Endothelial cell of umbilical vein (primary cell): Measurements from ENCODE around the gene BIRC3. TPM values are rescaled to one million over a fixed set of nuclear protein-coding genes. Genes with fewer than 3 reads are reported as not detected.

Source experiments
- BruUV-seq: library from RNA; stranded (reverse); fragments of 400-500 nt; replicated peaks from 2 replicates; lab custom pipeline; 2021; lab: Mats Ljungman, UMichigan
- CTCF ChIA-PET: fragments of 300-600, 350-600 bp; sonication (Branson Sonifier 250); formaldehyde crosslinking; loops from one replicate; lab custom pipeline; 2021; ENCODE audit warnings: antibody characterized with exemption, inconsistent platforms; lab: Charles Lee
- POLR2A ChIA-PET: fragments of 300-600, 350-600 bp; sonication (Branson Sonifier 250); formaldehyde crosslinking; loops from one replicate; lab custom pipeline; 2021; ENCODE audit warnings: antibody characterized with exemption, inconsistent platforms; lab: Charles Lee
- DNase-seq: peaks from one replicate; pipeline ENCODE4 v3.0.0-alpha.2; 2011; ENCODE audit warnings: low read depth, low spot score
- FAIRE-seq: peaks from 2 replicates; lab custom pipeline; 2011; peaks lifted over from hg19 to GRCh38; lab: Jason Lieb, UNC
- H2AFZ ChIP-seq: 2 replicates; pipeline ENCODE4 v1.6.0; 2012; ENCODE audit warnings: low read depth, low read length, control low read depth, inconsistent platforms
- H3K27ac ChIP-seq: 2 replicates; pipeline ENCODE4 v1.5.1; 2011; ENCODE audit warnings: low read depth, mild to moderate bottlenecking, control low read depth, low read length, moderate library complexity; ENCODE audit not compliant: insufficient read depth
- H3K27me3 ChIP-seq, 2 experiments: 2 replicates each; pipeline versions ENCODE4 v1.6.0 to v1.6.1; 2011; ENCODE audit warnings: low read length in 2 of 2, mixed read lengths in 1 of 2; ENCODE audit not compliant: control insufficient read depth in 2 of 2, insufficient read depth in 2 of 2
- H3K36me3 ChIP-seq, 2 experiments: 2 replicates in 1 of 2; 3 replicates in 1 of 2; pipeline ENCODE4 v1.5.1; 2011; ENCODE audit warnings: low read length in 2 of 2, mild to moderate bottlenecking in 1 of 2, moderate library complexity in 1 of 2; ENCODE audit not compliant: control insufficient read depth in 2 of 2, insufficient read depth in 2 of 2; ENCODE audit errors: extremely low read depth in 1 of 2
- H3K4me1 ChIP-seq: 3 replicates; pipeline ENCODE4 v1.5.1; 2011; ENCODE audit warnings: mild to moderate bottlenecking, low read length; ENCODE audit not compliant: control insufficient read depth, insufficient read depth; ENCODE audit errors: extremely low read depth
- H3K4me2 ChIP-seq: 2 replicates; pipeline ENCODE4 v1.6.1; 2011; ENCODE audit warnings: low read length, control low read depth, mixed read lengths; ENCODE audit not compliant: insufficient read depth
- H3K4me3 ChIP-seq, 3 experiments: fragments of 200-600 bp in 1 of 3; sonication (generic), shearing (Covaris generic) in 1 of 3; replicated peaks in 1 of 3; 2 replicates each; pipeline ENCODE4 v1.5.1; 2011 to 2016; ENCODE audit warnings: control low read depth in 3 of 3, low read length in 3 of 3, mild to moderate bottlenecking in 2 of 3, inconsistent platforms in 1 of 3, low read depth in 1 of 3, moderate library complexity in 1 of 3; ENCODE audit not compliant: insufficient read depth in 1 of 3
- H3K79me2 ChIP-seq: 2 replicates; pipeline ENCODE4 v1.6.0; 2012; ENCODE audit warnings: low read length, inconsistent platforms; ENCODE audit not compliant: control insufficient read depth, insufficient read depth
- H3K9ac ChIP-seq: replicated peaks from 2 replicates; pipeline ENCODE3; 2011; ENCODE audit warnings: low read length, control low read depth; ENCODE audit not compliant: insufficient read depth; ENCODE audit errors: extremely low read depth
- H3K9me1 ChIP-seq: replicated peaks from 3 replicates; pipeline ENCODE4 v1.6.0; 2011; ENCODE audit warnings: mild to moderate bottlenecking, low read length; ENCODE audit not compliant: control insufficient read depth, insufficient read depth; ENCODE audit errors: extremely low read depth
- H3K9me3 ChIP-seq: replicated peaks from 2 replicates; pipeline ENCODE4 v1.5.1; 2012; ENCODE audit warnings: low read length, inconsistent platforms; ENCODE audit not compliant: control insufficient read depth, insufficient read depth
- H4K20me1 ChIP-seq: replicated peaks from 2 replicates; pipeline ENCODE3; 2011; ENCODE audit warnings: mild to moderate bottlenecking, low read length; ENCODE audit not compliant: control insufficient read depth, insufficient read depth; ENCODE audit errors: extremely low read depth
- CTCF ChIP-seq, 2 donors: IDR thresholded peaks; 1 replicate in 1 of 2; 2 replicates in 1 of 2; pipeline ENCODE4 v1.5.1; 2011; ENCODE audit warnings: low read length in 2 of 2, mild to moderate bottlenecking in 2 of 2, moderate library complexity in 2 of 2, control low read depth in 1 of 2, inconsistent platforms in 1 of 2, low read depth in 1 of 2; ENCODE audit not compliant: insufficient read depth in 1 of 2; ENCODE audit errors: extremely low read depth in 1 of 2
- EZH2 ChIP-seq: IDR thresholded peaks from 2 replicates; pipeline ENCODE4 v1.6.1; 2012; ENCODE audit warnings: borderline replicate concordance, low read depth, mild to moderate bottlenecking, moderate library complexity, low read length, inconsistent platforms; ENCODE audit not compliant: severe bottlenecking
- FOS ChIP-seq: IDR thresholded peaks from 2 replicates; pipeline ENCODE4 v1.6.1; 2011; ENCODE audit warnings: mild to moderate bottlenecking, low read length, moderate library complexity, borderline replicate concordance; ENCODE audit not compliant: insufficient read depth
- GATA2 ChIP-seq: IDR thresholded peaks from 2 replicates; pipeline ENCODE4 v1.7.0; 2011; ENCODE audit warnings: low read depth, mild to moderate bottlenecking, moderate library complexity, mixed read lengths, low read length; ENCODE audit not compliant: insufficient read length, insufficient read depth
- JUN ChIP-seq: IDR thresholded peaks from 2 replicates; pipeline ENCODE4 v1.6.1; 2011; ENCODE audit warnings: borderline replicate concordance, low read depth; ENCODE audit not compliant: insufficient read length, insufficient read depth
- MAX ChIP-seq: IDR thresholded peaks from 2 replicates; pipeline ENCODE4 v1.6.1; 2011; ENCODE audit not compliant: insufficient read depth, insufficient read length
- MYC ChIP-seq: IDR thresholded peaks from one replicate; pipeline ENCODE4 v1.6.1; 2011; ENCODE audit warnings: mild to moderate bottlenecking, low read depth, low read length
- POLR2A ChIP-seq: IDR thresholded peaks from 2 replicates; pipeline ENCODE4 v1.6.1; 2012; ENCODE audit warnings: low read depth, mild to moderate bottlenecking, control low read depth, low read length
- POLR2AphosphoS5 ChIP-seq: IDR thresholded peaks from 2 replicates; pipeline ENCODE4 v1.6.1; 2012; ENCODE audit warnings: low read depth, mild to moderate bottlenecking, control low read depth, low read length, moderate library complexity; ENCODE audit not compliant: insufficient read depth
- dilution Hi-C: fragments of 300-500 bp; cut with MboI; formaldehyde crosslinking; loops from one replicate; pipeline ENCODE4 v1.15.0; 2019; ENCODE audit warnings: low sequenced_read_pairs; ENCODE audit not compliant: extremely low pct_ligation_motif_present
- intact Hi-C: fragments of 100-400 bp; cut with micrococcal nuclease; formaldehyde crosslinking; loops from one replicate; pipeline ENCODE4 v1.10.0; 2022
- polyA plus RNA-seq, 4 experiments: library from polyadenylated mRNA; depleted of rRNA in 3 of 4; stranded (reverse) in 3 of 4; unstranded in 1 of 4; fragments of >200 nt; gene quantifications; 2 replicates each; pipeline versions ENCODE4 v1.2.1 to v1.2.3, GENCODE V29; 2011 to 2012; ENCODE audit warnings: missing spikeins in 1 of 4
- total RNA-seq: library from RNA; stranded (reverse); gene quantifications from 2 replicates; pipeline ENCODE4 v1.2.3, GENCODE V29; 2021

BIRC3 gene
- total and polyA plus RNA-seq, 2 donors (not counting 3 experiments of a cell fraction or from before 2014, with no cell fraction given) = 0.28 to 1.4 TPM

GRCh38 chr11:102292933-102293332 lies 24.4 kb upstream of the BIRC3 start:
- H3K36me3 ChIP-seq = no peaks in the 10 kb centered on the region
- intact Hi-C loops (no loop called here), dilution Hi-C loops (no loop called here)
- ChIA-PET POLR2A (no interaction called here), CTCF (interaction anchor here (1.4 to 9.5 kb wide), 8 partner anchors 24 to 374 kb away, joined by 3 to 140 read pairs (median 11); partner anchors contain the start of gene BIRC3)
- H3K4me1 ChIP-seq = no peaks in the 10 kb centered on the region
- no peak overlapping the region for H3K9ac ChIP-seq
- no peak for TF ChIP-seq JUN
- TF ChIP-seq POLR2AphosphoS5 = no peak
- TF ChIP-seq CTCF (IDR thresholded peaks at IDR 0.05; ENCODE audit: extremely low read depth in 1 of 2, insufficient read depth in 1 of 2, low read depth in 1 of 2, low read length in 2 of 2) = no peak
- no peak for TF ChIP-seq MYC
- TF ChIP-seq GATA2 = no peak
- TF ChIP-seq POLR2A = no peak
- TF ChIP-seq FOS = no peak
- no peak for TF ChIP-seq EZH2
- TF ChIP-seq MAX = no peak
- H2AFZ ChIP-seq = no peak overlapping the region
- BruUV-seq = no TSS peak
- DNase-seq (no peak), FAIRE-seq (no peak)
- no peak overlapping the region for H3K27ac ChIP-seq
- H4K20me1 ChIP-seq = no peaks in the 10 kb centered on the region
- no peaks in the 10 kb centered on the region for H3K9me1 ChIP-seq
- H3K27me3 ChIP-seq = no peaks in the 10 kb centered on the region
- no peak overlapping the region for H3K4me2 ChIP-seq
- no peaks in the 10 kb centered on the region for H3K9me3 ChIP-seq
- H3K4me3 ChIP-seq = no peak overlapping the region
- no peaks in the 10 kb centered on the region for H3K79me2 ChIP-seq
